Astrocyte of the cerebellum (primary cell): Measurements from ENCODE around the gene ZNF625.

ENCODE experiments used
- DNase-seq: peaks from one replicate; pipeline ENCODE4 v3.0.0-alpha.2; 2011; ENCODE audit warnings: low read depth
- H3K4me3 ChIP-seq: 2 replicates; pipeline ENCODE4 v1.5.1; 2011; ENCODE audit warnings: mild to moderate bottlenecking, low read depth, low read length, moderate library complexity
- in situ Hi-C: cut with HindIII; loops from 2 replicates; pipeline ENCODE4 v1.10.0; 2017; ENCODE audit warnings: low sequenced_read_pairs
- TF ChIP-seq, protein P1 (sequence below): IDR thresholded peaks from 2 replicates; pipeline ENCODE4 v1.5.1; 2012; ENCODE audit warnings: low read length, low read depth, moderate library complexity, mild to moderate bottlenecking; ENCODE audit errors: missing control alignments

ZNF625 gene

GRCh38 chr19:12187625-12188024, 31.1 kb upstream of the ZNF625 start:
- no peak for DNase-seq
- in situ Hi-C loops = no loop called here
- TF ChIP-seq, protein P1, sequence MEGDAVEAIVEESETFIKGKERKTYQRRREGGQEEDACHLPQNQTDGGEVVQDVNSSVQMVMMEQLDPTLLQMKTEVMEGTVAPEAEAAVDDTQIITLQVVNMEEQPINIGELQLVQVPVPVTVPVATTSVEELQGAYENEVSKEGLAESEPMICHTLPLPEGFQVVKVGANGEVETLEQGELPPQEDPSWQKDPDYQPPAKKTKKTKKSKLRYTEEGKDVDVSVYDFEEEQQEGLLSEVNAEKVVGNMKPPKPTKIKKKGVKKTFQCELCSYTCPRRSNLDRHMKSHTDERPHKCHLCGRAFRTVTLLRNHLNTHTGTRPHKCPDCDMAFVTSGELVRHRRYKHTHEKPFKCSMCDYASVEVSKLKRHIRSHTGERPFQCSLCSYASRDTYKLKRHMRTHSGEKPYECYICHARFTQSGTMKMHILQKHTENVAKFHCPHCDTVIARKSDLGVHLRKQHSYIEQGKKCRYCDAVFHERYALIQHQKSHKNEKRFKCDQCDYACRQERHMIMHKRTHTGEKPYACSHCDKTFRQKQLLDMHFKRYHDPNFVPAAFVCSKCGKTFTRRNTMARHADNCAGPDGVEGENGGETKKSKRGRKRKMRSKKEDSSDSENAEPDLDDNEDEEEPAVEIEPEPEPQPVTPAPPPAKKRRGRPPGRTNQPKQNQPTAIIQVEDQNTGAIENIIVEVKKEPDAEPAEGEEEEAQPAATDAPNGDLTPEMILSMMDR = no peak
- H3K4me3 ChIP-seq = no peak overlapping the region

GRCh38 chr19:12180377-12180776, 23.8 kb upstream of the ZNF625 start:
- in situ Hi-C loops = no loop called here
- TF ChIP-seq, protein P1 = no peak
- no peak for DNase-seq
- H3K4me3 ChIP-seq = no peak overlapping the region

GRCh38 chr19:12166626-12167025, 10.1 kb upstream of the ZNF625 start:
- DNase-seq = no peak
- in situ Hi-C loops = no loop called here
- no peak overlapping the region for H3K4me3 ChIP-seq
- TF ChIP-seq, protein P1 = no peak

GRCh38 chr19:12163826-12164225, 7.3 kb upstream of the ZNF625 start:
- in situ Hi-C loops = no loop called here
- TF ChIP-seq, protein P1 = no peak
- peak overlapping the region; percentile 91 for H3K4me3 ChIP-seq
- DNase-seq = no peak

DNA sequence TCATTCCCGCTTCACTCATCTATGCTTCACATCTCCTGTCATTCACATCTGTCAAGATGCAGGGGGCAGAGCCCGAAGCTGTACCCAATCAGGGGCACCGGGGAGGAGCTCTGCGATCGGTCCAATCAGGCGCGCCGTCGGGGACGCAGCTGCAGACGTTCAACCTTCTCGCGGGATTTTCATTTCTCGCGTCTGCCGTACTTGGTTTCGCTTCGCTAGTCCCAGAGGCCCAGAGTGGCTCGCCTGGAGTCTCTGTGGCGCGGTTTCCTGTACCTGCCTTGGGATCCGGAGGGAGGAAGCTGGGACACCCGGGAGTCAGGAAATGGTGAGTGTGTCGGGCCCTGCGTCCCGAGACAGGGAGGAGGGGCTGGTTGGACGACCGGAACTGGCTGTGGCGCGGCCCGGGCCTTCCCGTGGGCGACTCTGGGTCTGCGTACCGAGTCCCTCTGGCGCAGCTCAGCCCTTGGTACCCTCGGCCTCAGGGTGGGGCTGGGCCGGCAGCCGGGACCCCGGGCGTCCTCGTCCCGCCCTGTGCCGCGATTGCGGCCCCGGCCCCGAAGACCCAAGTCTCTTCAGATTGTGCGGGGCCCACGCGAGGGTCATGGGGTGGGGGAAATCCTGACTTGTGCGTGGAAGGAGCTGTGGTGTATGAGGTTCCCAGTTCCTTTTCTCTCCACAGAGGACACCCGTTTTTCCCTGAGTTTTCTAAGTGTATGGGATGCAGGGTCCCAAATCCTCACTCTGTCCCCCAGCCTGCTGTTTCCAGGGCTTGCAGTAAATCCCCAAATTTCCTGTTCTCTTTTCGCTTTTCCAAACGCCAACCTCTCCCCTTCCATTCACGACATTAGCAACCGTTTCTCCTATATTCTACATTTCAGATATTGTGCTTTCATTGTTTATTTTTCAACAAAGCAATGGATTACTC, 6.6 kb upstream of the ZNF625 start, which contains the start of gene ZNF136:
Gene ZNF136 (plus strand): TSS at position 215 of the 925 bp plus-strand sequence. CDS start 108 bp downstream, at position 323.
- in situ Hi-C loops = no loop called here
- peak within 1 kb of the TSS; percentile 91 for H3K4me3 ChIP-seq
- TF ChIP-seq, protein P1 = no peak
- peak; percentile 87 for DNase-seq

DNA sequence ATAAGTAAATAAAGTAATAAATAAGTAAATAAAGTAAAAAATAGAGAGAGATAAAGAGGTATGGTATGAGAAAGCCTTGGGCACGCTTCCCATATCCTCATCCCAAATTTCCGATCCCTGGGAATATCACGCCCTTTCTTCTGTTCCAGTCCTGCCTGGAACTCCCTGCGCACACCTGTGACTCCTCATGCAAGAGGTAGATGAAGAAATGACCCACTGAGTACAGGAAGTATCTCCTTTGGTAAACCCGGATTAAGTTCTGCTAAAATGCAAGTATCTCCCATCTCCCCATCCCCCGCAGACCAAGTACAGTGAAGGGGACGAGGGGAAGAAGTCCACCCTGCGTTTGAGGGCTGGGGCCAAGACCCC, 6.0 kb upstream of the ZNF625 start:
- TF ChIP-seq, protein P1 = no peak
- H3K4me3 ChIP-seq = peak overlapping the region; percentile 91
- in situ Hi-C loops = no loop called here
- DNase-seq = no peak
